ENCODE data around the gene ACHE. TPM values are rescaled to one million over a fixed set of nuclear protein-coding genes. Genes with fewer than 3 reads are reported as not detected.

Gene ACHE
- total RNA-seq, 1 donor from 2014 or later = 0.44 TPM

GRCh38 chr7:100884736-100885439, 10.8 kb downstream of the ACHE start:
- ATAC-seq = no peak

DNA sequence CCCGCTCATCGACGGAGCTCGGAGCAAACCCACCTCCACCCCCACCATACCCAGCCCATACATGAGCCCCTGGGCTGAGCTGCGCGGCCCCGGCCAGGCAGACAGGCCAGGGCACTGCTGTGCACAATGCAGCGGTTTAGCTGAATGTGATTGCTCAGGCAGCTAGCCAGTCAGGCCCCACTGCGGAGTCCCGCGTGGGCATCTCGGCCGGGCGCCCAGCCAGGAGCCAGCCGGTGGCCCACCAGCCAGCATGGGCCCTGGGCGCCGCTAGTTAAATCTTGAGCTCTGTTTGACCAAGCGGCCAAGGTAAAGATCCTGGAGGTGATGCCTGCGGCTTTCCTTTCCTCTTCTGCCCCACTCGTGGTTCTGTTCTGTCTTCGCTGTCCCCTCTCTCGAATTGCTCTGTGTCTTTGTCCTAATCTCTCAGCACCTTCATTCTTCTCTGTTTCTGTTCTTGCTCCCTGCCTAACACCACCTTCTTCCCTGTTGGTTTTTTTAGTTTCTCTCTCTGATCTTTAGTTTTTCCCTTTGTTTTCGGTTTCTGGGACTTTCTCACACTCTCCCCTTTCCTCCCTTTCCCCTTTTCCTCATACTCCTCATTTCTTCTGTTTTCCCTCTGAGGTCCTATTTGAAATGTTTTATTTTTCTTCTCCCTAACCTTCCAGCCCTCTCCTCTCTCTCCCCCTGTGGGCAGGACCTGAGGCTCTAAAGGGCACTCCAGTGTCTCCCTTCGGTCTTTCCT, 12.7 kb downstream of the ACHE start:
- no peak for ATAC-seq

GRCh38 chr7:100882201-100882600, 13.5 kb downstream of the ACHE start:
- no peak for ATAC-seq

- ATAC-seq = no peak
Measured at GRCh38 chr7:100881136-100881535, 14.6 kb downstream of the ACHE start.

DNA sequence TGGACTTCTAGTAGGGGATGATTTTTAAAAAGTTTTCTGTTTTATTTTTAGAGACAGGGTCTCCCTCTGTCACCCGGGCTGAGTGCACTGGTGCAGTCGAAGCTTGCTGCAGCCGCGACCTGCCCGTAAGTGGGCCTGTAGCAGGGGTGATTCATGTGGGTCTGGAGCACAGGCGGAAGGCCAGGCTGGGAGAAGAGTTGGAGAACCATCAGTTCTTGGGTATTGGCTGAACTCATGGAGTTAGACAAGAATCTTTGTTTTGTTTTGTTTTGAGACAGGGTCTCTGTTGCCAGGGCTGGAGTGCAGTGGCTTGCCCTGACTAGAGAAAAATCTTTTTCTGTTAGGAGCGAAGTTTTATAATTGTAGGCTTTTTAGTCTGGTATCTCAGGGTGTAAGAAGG, 15.0 kb downstream of the ACHE start:
- ATAC-seq = no peak

- no peak for ATAC-seq
Measured at GRCh38 chr7:100879685-100880261, 15.9 kb downstream of the ACHE start.

- no peak for ATAC-seq
Measured at GRCh38 chr7:100878685-100879084, 17.0 kb downstream of the ACHE start.

GRCh38 chr7:100878013-100878412, 17.7 kb downstream of the ACHE start:
- no peak for ATAC-seq

GRCh38 chr7:100875356-100875751, 20.3 kb downstream of the ACHE start:
- ATAC-seq = peak; percentile 51

- peak; percentile 97 for ATAC-seq
Measured at GRCh38 chr7:100874577-100875355, 20.9 kb downstream of the ACHE start, which contains the start of gene SRRT. TSS of gene SRRT (plus strand) at chr7:100875103. CDS start at chr7:100875591, 488 bp downstream.

- ATAC-seq = no peak
Measured at GRCh38 chr7:100874300-100874576, 21.4 kb downstream of the ACHE start.

- ATAC-seq = no peak
Measured at GRCh38 chr7:100873599-100874299, 21.9 kb downstream of the ACHE start.

DNA sequence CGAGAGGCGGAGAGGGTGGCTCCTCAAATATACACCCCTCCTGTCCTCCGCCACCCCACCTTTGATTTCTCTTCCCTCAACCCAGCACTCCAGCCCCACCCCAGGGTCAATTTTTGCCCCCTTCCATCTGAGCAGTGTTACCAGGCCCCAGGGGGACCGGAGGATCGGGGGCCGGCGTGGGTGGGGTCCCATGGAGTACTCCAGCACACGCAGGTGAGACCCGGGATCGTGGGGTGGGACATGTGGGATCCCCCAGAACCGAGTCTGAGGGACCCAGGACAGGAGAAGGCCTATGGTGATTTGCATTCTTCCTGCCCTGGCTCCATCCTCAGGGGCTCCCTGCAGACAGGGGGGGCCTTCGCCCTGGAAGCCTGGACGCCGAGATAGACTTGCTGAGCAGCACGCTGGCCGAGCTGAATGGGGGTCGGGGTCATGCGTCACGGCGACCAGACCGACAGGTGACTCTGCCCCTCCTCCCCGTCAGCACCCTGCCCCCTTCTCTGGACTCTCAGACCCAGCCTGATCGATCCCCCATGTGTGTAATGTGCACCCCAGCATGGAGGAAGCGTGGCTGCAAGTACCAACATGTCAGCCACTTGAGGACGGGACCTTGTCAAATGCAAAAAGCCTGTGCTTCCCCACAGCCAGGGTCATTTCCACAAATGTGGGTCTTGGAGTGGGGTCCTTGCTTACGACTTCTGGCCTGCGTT, 27.8 kb downstream of the ACHE start:
- no peak for ATAC-seq

DNA sequence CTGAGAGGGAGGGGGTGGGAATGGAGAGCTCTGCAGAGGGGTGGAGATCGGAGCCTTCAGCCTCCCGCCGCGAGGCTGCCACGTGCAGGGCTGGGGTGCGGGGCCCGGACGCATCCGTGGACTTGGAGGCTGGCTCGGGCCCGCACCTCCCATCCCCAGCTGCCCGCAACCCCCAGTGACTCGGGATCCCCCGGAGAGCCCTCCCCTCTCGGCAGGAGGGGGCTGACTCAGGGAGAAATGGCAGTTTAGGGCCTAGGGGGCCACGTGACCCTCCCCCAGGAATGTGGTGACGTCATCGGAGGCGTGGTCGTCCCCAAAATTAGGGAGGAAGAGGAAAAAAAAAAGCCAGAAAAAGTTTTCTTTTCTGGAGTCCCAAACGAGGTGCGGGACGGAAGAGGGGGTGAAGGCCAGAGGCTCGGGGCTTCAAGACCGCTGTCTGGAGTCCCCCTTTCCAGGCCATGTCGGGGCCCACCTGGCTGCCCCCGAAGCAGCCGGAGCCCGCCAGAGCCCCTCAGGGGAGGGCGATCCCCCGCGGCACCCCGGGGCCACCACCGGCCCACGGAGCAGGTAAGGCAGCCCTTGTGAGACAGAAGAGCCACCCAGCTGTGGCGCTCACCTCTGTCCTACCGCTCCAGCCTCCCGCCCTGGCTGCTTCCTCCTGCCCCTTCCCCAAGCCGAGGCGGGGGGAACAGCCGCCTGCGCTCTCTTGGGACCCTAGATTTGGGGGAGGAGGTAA, 28.5 kb downstream of the ACHE start, which contains the start of gene TRIP6:
TSS of gene TRIP6 (plus strand) at position 348 of the 736 bp plus-strand sequence. CDS start at position 459, 111 bp downstream.
- peak; percentile 61 for ATAC-seq

- no peak for ATAC-seq
Measured at GRCh38 chr7:100866729-100867039, 29.0 kb downstream of the ACHE start.

DNA sequence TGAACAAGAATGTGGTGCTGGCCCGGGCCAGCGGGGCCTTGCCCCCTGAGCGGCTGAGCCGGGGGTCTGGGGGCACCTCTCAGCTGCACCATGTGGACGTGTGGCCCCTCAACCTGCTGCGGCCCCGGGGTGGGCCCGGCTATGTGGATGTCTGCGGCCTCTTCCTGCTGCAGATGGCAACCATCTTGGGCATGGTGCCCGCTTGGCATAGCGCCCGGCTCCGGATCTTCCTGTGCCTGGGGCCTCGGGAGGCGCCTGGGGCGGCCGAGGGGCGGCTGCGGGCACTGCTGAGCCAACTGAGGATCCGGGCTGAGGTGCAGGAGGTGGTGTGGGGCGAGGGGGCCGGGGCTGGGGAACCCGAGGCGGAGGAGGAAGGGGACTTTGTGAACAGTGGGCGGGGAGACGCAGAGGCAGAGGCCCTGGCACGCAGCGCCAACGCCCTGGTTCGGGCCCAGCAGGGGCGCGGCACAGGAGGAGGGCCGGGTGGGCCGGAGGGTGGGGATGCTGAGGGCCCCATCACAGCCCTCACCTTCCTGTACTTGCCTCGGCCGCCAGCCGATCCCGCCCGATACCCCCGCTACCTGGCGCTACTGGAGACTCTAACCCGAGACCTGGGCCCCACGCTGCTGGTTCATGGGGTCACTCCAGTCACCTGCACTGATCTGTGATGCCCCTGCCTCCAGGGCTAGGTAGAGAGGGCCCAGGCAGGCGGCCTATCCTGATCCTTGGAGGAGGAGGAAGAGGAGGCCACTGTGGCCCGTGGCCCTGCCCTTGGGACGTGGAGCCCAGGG, 29.6 kb downstream of the ACHE start:
- ATAC-seq = peak; percentile 81

GRCh38 chr7:100865372-100865911, 30.2 kb downstream of the ACHE start:
- peak; percentile 74 for ATAC-seq

DNA sequence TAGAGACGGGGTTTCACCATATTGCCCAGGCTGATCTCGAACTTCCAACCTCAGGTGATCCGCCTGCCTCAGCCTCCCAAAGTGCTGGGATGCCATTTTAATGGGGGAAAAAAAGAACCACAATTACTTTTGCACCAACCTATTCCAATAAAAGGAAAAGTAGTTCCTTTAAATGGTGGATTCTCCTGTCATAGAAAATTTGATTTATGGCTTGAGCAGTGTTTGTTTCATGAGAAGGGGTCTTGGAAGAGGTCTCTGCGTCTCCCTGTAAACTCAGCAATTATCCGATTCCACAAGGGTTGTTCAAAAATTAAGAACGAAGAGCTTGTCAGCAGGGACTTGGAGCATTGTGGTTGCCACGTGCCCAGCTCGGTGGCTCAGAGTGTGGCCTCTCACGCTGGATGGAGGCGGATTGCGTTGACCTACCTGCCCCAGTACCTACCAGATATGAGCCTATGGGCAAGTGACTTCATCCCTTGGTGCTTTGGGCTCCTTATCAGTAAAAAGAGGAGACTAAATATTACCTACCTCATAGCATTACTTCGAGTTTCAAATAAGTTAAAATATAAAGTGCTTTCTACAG, 31.3 kb downstream of the ACHE start:
- ATAC-seq = no peak

DNA sequence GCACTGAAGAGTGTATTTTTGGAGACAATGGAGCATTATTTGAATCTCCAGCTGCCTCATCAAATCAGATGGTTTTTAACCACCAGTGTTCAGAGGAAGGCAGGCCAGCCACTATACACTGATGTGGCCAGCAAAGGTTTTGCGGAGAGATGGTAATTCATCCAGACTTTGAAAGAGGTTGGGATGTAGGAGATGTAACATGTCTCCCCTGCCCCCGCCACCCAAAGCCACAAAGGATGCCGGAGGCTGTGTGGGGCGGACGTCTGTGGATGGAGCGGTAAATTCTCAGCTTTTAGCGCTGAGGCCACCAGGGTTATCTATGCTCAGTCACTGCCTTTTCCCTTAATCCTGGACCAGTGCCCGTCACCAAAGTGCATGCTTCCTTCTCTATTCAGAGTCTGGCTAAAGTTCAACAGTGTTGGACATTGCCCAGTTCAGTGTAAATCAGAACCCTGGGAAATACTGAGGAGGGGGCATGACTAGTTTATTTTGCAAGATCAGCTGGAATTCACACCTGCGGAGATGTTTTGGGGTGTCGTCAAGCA, 32.2 kb downstream of the ACHE start:
- ATAC-seq = no peak

Measured in esophagus mucosa (tissue), 1 donor.